ENCODE data around the gene MID1.

Gene MID1

DNA sequence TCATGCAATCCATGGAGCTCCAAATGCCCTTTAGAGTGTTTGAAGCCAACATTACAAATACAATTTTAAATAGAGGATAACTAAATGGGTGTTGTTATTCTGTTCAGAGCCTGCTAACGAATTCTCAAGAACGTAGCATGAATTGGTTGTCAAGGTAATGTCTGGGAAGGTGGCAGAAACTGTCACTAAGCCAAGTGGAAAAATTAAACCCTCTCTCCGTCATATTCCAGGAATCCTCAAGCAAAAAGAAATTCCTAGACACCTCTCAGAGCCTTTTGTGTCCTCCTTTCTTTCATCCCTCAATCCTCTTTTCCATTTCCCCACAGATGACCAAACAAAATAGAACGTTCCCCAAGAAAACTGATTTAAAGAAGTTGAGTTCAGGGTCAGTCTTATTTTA is 204.0 kb downstream of the MID1 start (continued):
- TF ChIP-seq, protein P1, sequence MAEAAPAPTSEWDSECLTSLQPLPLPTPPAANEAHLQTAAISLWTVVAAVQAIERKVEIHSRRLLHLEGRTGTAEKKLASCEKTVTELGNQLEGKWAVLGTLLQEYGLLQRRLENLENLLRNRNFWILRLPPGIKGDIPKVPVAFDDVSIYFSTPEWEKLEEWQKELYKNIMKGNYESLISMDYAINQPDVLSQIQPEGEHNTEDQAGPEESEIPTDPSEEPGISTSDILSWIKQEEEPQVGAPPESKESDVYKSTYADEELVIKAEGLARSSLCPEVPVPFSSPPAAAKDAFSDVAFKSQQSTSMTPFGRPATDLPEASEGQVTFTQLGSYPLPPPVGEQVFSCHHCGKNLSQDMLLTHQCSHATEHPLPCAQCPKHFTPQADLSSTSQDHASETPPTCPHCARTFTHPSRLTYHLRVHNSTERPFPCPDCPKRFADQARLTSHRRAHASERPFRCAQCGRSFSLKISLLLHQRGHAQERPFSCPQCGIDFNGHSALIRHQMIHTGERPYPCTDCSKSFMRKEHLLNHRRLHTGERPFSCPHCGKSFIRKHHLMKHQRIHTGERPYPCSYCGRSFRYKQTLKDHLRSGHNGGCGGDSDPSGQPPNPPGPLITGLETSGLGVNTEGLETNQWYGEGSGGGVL (tag by site-specific recombination; IDR thresholded peaks at IDR 0.05) = no peak
- TF ChIP-seq ZNF558 (tag by site-specific recombination; IDR thresholded peaks at IDR 0.05) = no peak
- no peak for TF ChIP-seq GLIS1 (tag by site-specific recombination; IDR thresholded peaks at IDR 0.05)
- TF ChIP-seq ZNF266 (tag by site-specific recombination; IDR thresholded peaks at IDR 0.05; ENCODE audit: low read depth) = no peak
- TF ChIP-seq, protein P2, sequence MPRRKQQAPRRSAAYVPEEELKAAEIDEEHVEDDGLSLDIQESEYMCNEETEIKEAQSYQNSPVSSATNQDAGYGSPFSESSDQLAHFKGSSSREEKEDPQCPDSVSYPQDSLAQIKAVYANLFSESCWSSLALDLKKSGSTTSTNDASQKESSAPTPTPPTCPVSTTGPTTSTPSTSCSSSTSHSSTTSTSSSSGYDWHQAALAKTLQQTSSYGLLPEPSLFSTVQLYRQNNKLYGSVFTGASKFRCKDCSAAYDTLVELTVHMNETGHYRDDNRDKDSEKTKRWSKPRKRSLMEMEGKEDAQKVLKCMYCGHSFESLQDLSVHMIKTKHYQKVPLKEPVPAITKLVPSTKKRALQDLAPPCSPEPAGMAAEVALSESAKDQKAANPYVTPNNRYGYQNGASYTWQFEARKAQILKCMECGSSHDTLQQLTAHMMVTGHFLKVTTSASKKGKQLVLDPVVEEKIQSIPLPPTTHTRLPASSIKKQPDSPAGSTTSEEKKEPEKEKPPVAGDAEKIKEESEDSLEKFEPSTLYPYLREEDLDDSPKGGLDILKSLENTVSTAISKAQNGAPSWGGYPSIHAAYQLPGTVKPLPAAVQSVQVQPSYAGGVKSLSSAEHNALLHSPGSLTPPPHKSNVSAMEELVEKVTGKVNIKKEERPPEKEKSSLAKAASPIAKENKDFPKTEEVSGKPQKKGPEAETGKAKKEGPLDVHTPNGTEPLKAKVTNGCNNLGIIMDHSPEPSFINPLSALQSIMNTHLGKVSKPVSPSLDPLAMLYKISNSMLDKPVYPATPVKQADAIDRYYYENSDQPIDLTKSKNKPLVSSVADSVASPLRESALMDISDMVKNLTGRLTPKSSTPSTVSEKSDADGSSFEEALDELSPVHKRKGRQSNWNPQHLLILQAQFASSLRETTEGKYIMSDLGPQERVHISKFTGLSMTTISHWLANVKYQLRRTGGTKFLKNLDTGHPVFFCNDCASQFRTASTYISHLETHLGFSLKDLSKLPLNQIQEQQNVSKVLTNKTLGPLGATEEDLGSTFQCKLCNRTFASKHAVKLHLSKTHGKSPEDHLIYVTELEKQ (tag by site-specific recombination; IDR thresholded peaks at IDR 0.05; ENCODE audit: borderline replicate concordance) = no peak
- TF ChIP-seq ZNF391 (tag by site-specific recombination; IDR thresholded peaks at IDR 0.05; ENCODE audit: borderline replicate concordance, low read depth) = no peak

DNA sequence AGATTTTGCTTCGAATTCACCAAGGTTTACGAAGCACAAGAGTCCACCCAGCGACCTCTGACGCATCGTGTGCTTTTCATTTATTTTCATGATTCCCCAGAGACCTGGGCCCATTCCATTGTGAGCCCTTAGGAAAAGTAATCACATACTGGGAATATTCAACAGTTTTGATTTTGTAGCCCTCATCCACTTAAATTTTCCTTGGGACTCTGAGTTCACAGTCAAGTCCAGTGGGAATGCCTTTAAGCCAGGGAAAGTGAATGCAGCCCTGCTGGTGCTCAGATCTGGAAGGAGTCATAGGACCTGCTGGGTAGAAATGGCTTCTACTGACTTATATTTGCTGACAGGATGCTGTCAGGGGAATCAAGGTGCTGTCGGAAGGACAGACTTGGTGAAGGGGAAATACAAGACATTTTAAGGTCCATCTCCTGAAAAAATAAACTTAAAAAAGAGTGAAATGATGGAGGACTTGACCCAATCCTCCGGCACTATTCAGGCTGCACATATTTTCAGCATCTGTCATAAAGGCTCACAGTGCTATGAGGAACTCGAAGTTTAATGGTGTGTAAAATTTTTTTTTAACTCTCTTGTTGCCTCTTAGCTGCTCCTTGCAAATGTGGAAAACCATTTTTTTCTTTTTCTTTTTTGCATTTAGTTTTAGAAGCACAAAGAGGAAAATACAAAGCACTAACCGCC is 204.9 kb downstream of the MID1 start:
- Histone ChIP-seq H3K4me3 (ENCODE audit: low read depth, low read length) (no peak overlapping the region), H3K27ac (ENCODE audit: extremely low read depth, low read depth, low read length) (no peak overlapping the region), H3K36me3 (ENCODE audit: control insufficient read depth in 2 of 2, insufficient read depth in 1 of 2, low read length in 2 of 2) (no peaks in the 10 kb centered on the region), H3K4me1 (ENCODE audit: control insufficient read depth, insufficient read depth, low read length) (no peaks in the 10 kb centered on the region), H3K9me3 (ENCODE audit: control insufficient read depth, insufficient read depth, low read depth, low read length) (no peaks in the 10 kb centered on the region)
- ChIA-PET CTCF (no interaction called here), POLR2A (no interaction called here)
- TF ChIP-seq ZNF302 (tag by site-specific recombination; IDR thresholded peaks at IDR 0.05; ENCODE audit: low read depth) (no peak), TRIM28 (IDR thresholded peaks at IDR 0.05; ENCODE audit: borderline replicate concordance, low read length) (no peak), ZNF311 (tag by site-specific recombination; IDR thresholded peaks at IDR 0.05; ENCODE audit: borderline replicate concordance) (no peak), ZNF16 (tag by site-specific recombination; IDR thresholded peaks at IDR 0.05; ENCODE audit: low read depth) (no peak), ZNF544 (tag by site-specific recombination; IDR thresholded peaks at IDR 0.05) (no peak), ZNF140 (tag by site-specific recombination; IDR thresholded peaks at IDR 0.05) (no peak), GLIS2 (tag by site-specific recombination; IDR thresholded peaks at IDR 0.05) (no peak), SP2 (tag by site-specific recombination; IDR thresholded peaks at IDR 0.05) (no peak)
- TF ChIP-seq, protein P3, sequence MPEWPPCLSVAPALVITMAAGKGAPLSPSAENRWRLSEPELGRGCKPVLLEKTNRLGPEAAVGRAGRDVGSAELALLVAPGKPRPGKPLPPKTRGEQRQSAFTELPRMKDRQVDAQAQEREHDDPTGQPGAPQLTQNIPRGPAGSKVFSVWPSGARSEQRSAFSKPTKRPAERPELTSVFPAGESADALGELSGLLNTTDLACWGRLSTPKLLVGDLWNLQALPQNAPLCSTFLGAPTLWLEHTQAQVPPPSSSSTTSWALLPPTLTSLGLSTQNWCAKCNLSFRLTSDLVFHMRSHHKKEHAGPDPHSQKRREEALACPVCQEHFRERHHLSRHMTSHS (tag by site-specific recombination; IDR thresholded peaks at IDR 0.05) = no peak
- TF ChIP-seq, protein P4, sequence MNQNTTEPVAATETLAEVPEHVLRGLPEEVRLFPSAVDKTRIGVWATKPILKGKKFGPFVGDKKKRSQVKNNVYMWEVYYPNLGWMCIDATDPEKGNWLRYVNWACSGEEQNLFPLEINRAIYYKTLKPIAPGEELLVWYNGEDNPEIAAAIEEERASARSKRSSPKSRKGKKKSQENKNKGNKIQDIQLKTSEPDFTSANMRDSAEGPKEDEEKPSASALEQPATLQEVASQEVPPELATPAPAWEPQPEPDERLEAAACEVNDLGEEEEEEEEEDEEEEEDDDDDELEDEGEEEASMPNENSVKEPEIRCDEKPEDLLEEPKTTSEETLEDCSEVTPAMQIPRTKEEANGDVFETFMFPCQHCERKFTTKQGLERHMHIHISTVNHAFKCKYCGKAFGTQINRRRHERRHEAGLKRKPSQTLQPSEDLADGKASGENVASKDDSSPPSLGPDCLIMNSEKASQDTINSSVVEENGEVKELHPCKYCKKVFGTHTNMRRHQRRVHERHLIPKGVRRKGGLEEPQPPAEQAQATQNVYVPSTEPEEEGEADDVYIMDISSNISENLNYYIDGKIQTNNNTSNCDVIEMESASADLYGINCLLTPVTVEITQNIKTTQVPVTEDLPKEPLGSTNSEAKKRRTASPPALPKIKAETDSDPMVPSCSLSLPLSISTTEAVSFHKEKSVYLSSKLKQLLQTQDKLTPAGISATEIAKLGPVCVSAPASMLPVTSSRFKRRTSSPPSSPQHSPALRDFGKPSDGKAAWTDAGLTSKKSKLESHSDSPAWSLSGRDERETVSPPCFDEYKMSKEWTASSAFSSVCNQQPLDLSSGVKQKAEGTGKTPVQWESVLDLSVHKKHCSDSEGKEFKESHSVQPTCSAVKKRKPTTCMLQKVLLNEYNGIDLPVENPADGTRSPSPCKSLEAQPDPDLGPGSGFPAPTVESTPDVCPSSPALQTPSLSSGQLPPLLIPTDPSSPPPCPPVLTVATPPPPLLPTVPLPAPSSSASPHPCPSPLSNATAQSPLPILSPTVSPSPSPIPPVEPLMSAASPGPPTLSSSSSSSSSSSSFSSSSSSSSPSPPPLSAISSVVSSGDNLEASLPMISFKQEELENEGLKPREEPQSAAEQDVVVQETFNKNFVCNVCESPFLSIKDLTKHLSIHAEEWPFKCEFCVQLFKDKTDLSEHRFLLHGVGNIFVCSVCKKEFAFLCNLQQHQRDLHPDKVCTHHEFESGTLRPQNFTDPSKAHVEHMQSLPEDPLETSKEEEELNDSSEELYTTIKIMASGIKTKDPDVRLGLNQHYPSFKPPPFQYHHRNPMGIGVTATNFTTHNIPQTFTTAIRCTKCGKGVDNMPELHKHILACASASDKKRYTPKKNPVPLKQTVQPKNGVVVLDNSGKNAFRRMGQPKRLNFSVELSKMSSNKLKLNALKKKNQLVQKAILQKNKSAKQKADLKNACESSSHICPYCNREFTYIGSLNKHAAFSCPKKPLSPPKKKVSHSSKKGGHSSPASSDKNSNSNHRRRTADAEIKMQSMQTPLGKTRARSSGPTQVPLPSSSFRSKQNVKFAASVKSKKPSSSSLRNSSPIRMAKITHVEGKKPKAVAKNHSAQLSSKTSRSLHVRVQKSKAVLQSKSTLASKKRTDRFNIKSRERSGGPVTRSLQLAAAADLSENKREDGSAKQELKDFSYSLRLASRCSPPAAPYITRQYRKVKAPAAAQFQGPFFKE (tag by site-specific recombination; IDR thresholded peaks at IDR 0.05; ENCODE audit: borderline replicate concordance) = no peak
- TF ChIP-seq, protein P5, sequence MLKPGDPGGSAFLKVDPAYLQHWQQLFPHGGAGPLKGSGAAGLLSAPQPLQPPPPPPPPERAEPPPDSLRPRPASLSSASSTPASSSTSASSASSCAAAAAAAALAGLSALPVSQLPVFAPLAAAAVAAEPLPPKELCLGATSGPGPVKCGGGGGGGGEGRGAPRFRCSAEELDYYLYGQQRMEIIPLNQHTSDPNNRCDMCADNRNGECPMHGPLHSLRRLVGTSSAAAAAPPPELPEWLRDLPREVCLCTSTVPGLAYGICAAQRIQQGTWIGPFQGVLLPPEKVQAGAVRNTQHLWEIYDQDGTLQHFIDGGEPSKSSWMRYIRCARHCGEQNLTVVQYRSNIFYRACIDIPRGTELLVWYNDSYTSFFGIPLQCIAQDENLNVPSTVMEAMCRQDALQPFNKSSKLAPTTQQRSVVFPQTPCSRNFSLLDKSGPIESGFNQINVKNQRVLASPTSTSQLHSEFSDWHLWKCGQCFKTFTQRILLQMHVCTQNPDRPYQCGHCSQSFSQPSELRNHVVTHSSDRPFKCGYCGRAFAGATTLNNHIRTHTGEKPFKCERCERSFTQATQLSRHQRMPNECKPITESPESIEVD (tag by site-specific recombination; IDR thresholded peaks at IDR 0.05) = no peak
- TF ChIP-seq, protein P6, sequence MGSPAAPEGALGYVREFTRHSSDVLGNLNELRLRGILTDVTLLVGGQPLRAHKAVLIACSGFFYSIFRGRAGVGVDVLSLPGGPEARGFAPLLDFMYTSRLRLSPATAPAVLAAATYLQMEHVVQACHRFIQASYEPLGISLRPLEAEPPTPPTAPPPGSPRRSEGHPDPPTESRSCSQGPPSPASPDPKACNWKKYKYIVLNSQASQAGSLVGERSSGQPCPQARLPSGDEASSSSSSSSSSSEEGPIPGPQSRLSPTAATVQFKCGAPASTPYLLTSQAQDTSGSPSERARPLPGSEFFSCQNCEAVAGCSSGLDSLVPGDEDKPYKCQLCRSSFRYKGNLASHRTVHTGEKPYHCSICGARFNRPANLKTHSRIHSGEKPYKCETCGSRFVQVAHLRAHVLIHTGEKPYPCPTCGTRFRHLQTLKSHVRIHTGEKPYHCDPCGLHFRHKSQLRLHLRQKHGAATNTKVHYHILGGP (tag by site-specific recombination; IDR thresholded peaks at IDR 0.05) = no peak
